G401.6 (cell line): ENCODE measurements around the gene ADARB2.
"Not testable (repeated sequence)": the region's sequence is repeated elsewhere in the genome, so short reads cannot be mapped to it uniquely, and the experiment has no call there.

Source experiments
- FAIRE-seq: peaks from 2 replicates; lab custom pipeline; 2012; peaks lifted over from hg19 to GRCh38; lab: Jason Lieb, UNC

ADARB2 gene

DNA sequence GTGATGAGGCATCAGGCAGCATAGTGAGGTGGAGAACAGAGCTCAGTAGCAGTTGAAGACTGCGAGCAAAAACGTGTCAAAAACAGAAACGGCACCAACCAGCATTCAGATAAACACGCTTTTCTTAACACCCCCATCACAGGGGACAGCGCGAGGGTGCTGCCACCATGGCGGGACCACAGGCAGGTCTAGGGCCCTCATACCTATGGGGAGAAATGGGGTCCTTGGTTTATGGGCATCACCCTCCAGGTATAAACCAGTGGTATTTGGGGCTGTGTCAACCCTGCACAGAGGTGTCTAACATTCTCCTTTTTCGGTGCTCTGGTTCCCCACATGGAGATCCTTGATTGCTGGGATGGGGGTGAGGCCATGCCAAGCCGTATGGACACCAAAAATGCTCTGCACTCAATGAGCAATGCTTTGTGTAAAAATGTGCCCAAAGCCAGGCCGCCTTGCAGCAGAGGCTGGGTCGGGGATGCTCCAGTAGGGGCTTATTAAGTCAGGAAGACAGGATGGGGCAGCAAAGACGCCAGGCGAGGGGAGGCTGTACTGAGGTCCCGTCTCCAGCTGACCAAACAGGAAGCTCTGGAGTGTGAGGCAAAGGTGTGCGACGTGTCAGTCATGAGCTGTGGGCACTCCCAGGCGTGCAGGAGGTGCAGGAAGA lies 489.6 kb downstream of the ADARB2 start:
- no peak for FAIRE-seq

DNA sequence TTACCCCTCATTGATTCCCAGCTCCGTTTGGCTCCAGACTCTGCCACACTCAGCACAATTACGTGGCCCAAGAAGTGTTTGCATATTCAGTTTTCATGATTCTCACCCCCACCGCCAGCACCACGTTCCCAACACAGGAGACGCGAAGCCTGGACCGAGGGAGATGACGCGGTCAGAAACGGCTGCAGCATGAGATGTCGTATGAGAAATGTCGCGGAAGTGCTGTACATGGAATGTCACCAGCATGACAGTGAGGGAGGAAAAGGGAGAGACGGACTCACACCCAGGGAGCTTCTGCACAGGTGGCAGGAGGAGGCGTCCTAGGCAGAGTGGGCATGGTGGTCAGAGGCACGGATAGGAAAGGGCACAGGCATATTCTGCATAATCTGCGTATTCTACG lies 492.8 kb downstream of the ADARB2 start:
- FAIRE-seq = no peak

DNA sequence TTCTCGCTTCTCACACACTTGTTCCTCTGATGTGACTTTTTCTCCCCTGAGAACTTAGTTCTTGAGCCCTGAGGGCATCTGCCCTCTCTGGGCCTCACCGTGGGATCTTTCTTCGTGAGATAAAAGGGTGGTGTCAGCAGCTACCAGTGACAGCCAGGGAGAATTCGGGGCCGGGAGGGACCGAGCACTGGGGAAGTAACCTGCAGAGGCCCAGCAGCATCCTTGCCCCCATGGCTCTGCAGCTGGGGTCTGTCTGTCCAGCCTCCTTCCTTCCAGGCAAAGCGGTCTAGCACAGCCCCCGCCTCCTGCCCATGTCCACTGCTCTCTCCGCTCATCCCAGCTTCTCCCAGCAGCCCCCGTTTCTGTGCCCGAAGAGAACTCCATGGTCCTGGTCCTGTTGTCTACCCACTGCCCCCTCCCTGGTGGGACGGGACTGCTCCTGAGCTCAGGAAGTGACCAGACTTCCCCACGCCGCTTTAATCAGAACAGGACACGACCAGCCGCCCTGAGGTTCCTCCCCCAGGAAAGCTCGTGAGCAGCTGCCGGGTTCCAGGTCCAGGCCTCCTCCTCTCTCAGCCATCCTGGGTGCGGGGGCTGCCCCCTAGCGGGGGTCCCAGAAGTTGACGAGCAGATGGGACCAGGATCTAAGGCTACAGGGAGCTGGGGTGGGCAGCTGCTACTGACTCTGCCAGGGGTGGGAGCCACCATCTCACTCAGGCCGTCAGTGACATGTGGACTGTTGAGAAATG lies 493.7 kb downstream of the ADARB2 start:
- no peak for FAIRE-seq

DNA sequence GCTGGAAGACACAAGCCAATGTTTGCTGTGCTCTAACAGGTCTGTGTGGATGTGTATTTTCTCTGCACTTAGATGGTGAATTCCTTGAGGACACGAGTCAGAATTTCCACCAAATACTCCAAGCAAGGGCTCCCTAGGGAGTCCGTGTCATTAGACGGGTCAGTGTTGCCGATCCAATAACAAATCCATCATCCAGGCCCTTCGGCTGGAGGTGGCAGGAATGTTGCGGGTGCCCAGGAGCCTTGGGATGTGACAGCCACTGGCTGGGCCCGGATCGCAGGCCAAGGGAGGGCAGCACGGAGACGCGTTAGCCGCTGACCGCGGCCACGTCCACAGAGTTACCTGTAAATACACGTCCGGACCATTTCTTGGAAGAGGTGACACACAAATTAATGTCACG lies 494.4 kb downstream of the ADARB2 start:
- no peak for FAIRE-seq

DNA sequence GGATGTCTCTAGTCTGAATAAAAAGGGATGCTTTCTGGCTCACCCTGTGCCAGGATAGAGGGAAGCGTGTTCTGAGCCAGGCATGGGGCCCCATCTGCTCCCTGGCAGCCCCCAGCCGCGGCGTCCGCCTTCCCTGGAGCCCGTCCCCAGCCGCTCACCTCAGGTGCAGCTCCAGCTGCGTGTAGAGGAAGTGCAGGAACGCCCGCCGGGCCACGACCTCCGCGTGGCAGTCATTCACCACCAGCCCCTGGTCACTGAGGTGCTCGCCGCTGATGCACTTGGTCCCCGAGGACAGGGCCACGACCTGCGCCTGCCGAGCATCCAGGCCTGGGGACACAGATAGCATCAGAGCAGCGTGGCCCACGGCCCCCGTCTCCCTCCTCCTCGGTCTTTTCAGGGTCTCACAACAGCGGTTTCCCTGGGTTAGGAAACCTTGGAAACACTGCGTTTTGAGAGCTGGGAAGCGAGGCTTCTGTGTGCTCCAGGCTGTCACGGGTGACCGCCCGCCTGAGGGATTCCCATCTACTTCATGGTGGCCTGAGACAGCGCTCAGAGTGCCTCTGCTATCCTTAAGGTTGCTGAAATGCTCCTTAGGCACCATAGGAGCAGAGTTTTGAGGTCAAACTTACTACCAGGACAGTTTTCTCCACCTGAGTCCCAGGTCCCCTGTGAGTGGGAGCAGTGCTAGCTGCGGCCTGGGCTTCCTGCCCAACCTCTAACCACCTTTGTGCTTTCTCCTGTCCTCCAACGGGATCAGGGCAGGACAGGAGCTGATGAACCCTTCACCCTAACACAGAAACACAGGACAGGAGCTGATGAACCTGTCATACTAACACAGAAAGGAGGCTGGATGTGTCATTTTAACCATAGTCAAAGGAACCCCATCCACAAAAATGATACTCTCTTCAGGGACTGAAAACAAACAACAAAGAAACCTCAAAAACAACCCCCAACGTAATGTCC lies 495.1 kb downstream of the ADARB2 start:
- FAIRE-seq = no peak

DNA sequence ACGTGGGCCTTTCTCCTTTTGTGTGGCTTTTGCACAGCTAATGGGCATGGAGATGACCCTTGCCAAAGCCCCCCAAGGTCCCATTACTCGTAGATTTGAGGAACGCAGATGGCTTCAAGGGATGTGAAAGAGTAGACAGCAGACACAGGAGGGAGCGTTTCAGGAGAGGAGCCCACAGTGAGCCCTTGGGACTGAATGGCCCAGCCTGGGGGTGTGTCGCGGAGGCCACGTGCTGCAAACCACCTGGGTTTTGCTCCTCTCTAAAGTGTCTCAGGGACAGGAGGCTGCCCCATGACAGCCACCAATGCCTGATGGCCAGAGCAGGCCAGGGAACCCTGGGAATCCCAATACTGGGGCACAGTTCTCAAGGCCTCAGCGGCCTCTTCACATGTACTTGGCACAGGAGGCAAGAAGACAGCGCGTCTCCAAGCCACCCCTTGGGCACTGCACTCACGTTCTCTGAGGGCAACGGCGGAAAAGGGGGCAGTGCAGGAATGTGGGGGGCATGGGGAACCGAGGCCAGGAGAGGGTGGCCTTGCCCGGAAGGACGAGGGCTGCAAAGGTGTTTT lies 495.9 kb downstream of the ADARB2 start:
- FAIRE-seq = no peak

DNA sequence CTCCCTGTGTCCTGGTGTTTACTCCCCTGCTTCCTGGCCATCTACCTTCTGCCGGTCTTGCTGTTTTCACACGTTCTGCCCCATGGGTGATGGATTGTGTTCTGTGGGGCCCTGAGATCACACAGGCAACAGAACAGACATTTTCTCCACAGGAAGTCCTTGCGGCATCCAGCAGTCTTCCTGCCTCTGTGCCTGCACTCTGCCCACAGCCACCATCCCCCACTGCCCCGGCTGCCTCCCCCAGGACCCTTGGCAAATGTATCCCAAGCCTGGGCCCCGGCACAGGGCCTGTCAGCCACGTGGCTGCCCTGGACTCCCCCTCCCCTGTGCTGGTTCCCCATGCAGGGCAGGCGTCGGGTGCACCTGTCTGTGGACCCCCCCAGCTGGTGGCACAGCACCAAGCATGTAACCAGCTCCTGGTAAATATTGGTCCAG lies 497.0 kb downstream of the ADARB2 start:
- no peak for FAIRE-seq

DNA sequence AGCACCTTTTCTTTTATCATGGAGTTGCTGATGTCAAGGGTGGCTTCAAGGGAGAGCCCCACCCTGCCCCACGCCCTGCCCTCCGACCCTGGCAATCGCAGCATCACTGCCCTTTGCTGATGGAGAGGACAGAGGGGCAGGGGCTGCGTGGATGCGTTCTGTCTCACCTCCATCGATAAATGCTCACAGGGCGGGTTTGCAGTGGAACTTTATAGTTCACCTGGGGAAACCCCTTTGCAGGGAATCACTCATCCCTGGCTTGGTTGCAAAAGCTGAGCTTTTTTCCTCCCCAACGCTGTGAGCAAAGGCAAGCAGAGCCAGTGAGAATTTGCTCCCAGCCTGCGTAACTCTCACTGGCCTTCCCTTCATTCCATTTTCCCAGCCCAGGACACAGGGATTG lies 504.3 kb downstream of the ADARB2 start:
- no peak for FAIRE-seq

DNA sequence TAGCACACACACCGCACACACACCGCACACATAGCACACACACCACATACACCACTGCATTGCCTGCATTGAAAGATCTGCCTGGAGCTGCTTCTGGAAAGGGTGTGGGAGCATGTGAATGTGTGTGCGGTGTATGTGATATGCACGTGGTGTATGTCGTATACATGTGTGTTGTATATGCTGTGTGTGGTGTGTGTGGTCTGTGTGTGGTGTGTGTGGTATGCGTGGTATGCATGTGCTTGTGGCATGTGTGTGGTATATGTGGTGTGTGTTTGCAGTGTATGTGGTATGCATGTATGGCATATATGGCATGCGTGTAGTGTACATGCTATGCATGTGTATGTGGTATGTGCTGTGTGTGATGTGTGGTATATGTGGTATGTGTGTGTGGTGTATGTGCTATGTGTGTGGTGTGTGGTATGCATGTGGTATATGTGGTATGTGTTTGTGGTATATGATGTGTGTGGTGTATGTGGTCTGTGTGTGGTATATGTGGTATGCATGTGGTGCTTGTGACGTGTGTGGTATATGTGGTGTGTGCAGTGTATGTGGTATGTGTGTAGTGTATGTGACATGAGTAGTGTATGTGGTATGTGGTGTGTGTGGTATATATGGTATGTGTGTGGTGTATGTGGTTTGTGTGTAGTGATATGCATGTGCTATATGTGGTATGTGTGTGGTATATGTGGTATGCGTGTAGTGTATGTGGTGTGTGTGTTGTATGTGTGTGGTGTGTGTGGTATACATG lies 505.0 kb downstream of the ADARB2 start:
- FAIRE-seq = no peak

DNA sequence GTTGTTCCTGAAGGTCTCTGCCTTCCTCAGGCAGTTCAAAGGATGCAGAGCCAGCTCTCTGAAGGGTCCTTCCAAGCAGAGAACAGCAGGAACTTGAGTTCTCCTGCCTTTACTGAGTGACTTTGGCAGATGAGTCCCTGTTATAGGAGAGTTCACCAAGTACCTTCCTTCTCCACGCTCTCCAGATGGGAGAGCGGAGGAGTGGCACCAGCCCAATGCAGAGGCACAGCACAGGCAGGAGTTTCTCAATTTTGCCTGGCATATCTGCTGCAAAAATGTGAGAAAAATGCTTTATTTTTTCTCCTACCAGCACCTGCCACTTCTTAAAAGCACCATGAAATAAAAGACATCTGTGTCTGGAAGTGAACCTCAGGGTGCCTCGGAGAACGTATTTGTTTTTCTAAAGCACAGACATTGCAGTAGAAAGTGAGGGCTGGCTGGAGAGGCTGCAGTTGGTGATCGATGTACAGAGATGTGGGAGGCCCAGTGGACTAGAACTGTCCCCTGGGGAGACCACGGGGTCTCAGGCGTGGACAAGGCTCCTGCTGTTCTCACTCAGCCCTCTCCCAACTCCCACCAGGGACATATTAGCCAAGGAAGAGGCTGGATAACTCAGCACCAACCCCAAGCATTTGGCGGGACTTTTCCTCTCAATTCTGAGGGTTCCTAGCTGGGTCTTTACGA lies 506.6 kb downstream of the ADARB2 start:
- no peak for FAIRE-seq

DNA sequence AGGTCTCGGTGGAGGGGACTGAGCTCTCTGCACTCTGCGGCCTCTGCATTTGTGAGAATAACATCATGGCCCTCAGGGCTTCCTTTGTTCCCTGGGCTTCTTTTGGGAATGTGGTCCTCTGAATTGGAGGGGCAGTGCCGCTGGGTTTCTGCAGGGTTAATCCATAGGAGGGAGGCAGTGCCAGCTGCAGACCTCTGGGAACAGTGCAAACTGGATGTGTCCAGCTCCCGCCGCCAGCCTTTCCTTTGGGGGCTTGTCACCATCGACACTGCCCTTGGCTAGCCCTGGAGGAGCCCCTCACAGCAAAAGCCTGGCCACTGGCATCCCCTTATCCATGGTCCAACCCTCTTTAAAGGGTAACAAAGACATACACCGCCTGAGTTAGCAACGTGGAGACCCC lies 507.2 kb downstream of the ADARB2 start:
- FAIRE-seq = no peak

DNA sequence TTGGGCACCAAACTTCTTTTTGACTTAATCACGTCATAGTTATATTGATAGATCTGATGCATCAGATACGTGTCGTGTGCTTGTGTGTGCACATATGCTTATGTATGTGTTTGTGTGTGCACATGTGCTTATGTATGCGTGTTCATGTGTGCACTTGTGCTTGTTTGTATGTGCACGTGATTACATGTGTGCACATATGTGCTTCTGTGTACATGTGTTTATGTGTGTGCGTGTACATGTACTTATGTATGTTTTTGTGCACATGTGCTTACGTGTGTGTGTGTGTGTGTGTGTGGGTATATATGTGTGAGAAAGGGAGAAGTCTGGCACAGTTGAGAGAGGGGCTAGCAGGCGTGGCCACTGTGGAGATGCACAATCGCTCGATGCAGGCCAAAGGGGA lies 507.8 kb downstream of the ADARB2 start:
- no peak for FAIRE-seq

DNA sequence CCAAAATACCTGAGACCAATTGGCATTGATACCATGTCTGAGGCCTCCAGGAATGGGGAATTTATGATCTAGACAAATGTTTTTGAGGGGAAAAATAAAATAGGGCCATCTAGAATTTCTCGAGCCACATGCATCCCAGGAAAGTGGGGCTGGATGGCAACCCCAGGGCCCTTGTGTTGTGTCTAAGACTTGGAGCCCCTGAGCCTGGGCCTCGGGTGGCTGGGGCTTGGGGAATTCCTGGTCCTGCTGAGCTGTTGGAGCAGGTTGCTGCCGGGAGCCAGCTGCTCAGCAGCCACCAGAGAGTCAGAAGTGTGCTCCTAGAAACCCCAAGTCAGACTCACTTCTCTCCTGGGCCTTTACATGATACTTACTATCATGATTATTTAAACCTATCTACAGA lies 508.2 kb downstream of the ADARB2 start:
- FAIRE-seq = no peak

DNA sequence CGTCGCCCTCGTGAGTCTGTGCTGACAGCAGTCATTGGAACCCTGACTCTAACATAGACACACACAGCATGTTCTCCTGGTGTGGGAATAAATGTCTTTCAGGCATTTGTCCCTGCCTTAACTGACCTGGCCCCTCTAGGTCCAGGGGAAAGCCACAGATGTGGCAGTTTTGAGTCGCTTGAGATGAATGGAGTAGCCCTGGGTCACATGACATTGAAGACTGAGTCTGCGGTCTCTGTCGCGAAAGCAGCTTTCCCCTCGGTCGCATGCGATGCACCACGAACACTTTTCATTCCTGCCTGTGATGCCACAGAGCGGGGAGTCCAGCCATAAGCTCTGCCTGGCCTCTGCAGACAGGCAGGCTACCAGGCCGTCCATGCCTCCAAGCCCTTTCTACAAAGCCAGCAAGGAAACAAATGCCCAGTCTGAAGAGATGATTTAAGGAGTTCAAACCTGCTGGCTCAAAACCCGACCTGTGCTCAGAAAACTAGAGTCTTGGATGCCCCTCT lies 508.8 kb downstream of the ADARB2 start:
- no peak for FAIRE-seq

DNA sequence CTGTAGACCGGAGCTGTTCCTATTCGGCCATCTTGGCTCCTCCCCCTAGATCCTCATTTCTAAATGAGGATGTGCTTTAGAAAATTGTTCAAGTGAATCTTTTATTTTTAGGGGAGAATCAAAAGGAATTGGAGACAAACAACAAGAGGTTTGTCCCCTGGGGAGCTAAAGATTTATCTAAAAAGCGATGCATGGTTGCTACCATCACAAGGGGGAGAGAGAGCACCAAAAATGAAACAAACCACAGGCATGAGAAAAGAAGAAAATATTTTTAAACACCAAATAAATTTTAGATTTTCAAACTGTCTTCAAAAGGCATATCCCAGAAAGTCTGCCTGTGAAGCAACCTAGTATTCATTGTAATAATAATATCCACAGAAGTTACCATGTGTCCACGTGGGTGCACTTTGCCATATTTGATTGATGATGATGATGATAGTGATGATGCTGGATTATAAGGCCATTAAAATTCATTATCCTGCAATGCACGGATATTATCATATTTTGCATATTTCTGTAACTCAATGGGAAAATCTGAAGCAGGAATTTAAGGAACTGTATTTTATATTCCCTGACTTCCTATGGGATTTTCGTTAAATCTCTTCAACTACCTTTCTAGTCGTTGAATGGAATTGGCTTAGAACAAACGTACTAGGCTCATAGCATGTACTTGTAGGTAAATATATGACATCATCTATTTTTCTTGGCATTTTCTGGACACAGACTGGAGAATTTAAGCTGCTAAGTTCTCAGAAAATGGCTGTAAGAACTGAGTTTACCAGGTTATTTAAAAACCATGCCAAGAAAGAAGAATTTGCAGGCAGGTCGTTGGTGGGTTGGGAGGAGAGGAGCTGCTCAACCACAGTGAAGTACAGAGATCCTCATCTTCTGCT lies 509.6 kb downstream of the ADARB2 start:
- no peak for FAIRE-seq

DNA sequence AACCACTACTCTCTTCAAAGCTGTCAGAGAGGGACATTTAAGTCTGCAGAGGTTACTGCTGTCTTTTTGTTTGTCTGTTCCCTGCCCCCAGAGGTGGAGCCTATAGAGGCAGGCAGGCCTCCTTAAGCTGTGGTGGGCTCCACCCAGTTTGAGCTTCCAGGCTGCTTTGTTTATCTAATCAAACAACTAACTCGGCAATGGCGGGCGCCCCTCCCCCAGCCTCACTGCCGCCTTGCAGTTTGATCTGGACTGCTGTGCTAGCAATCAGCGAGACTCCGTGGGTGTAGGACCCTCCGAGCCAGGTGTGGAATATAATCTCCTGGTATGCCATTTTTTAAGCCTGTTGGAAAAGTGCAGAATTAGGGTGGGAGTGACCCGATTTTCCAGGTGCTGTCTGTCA lies 510.4 kb downstream of the ADARB2 start:
- not testable (repeated sequence) for FAIRE-seq

DNA sequence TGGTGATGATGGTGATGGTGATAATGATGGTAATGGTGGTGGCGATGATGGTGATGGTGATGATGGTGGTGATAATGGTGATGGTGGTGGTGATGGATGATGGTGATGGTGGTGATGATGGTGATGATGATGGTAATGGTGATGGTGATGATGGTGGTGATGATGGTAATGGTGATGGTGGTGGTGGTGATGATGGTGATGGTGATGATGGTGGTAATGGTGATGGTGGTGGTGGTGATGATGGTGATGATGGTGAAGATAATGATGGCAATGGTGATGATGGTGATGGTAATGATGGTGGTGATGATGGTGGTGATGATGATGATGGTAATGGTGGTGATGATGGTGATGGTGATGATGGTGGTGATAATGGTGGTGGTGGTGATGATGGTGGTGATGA lies 517.5 kb downstream of the ADARB2 start:
- FAIRE-seq = not testable (repeated sequence)

DNA sequence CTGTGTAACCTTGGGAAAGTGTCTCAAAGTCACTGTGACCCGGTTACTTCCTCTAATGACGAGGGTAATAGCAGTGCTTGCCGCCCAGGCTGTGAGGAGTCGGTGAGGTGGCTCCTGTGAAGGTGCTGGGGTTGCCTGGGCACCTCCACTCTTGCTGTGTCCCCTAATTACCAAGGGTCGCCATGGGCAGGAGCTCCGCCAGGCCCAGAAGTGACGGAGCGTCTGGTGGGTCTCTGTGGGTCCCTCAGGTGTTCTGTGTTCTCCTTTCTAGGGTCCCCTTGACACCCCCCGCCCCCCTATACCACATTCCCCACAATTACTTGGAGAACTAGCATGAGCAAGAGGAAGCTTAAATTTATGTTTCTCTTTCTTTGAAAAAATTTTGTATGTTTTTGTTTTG lies 519.7 kb downstream of the ADARB2 start:
- no peak for FAIRE-seq

DNA sequence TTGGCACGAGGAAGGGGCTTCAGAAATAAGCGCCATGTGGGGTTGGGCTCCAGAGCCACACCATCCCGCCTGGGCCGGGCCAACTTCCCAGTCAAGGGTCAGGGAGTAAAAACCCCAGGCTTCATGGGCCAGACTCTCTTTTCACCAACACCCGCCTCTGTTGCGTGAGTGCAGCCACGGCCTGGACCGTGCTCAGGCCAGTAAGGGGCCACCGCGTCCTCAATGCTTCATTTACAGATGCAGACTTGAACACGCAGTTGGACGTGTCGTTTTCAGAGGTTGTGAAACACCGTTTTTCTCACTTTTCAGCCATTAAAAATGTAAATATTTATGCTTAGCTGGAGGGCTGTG lies 520.1 kb downstream of the ADARB2 start:
- FAIRE-seq = no peak
